Vagina (tissue), 2 donors: ENCODE measurements around the gene NDUFS3. TPM values are rescaled to one million over a fixed set of nuclear protein-coding genes. Genes with fewer than 3 reads are reported as not detected.

Source experiments
- DNase-seq, 2 donors: peaks; one replicate each; pipeline ENCODE4 v3.0.0-alpha.2; 2017; ENCODE audit errors: extremely low spot score in 2 of 2
- H3K27ac ChIP-seq: fragments of 200-600 bp; sonication (generic); one replicate; pipeline ENCODE4 v1.5.1; 2019
- H3K27me3 ChIP-seq: fragments of 200-600 bp; sonication (generic); one replicate; pipeline ENCODE4 v1.5.1; 2019
- H3K36me3 ChIP-seq, 2 donors: fragments of 200-600 bp; sonication (generic); one replicate each; pipeline ENCODE4 v1.5.1; 2017 to 2019
- H3K4me1 ChIP-seq: fragments of 200-600 bp; sonication (generic); one replicate; pipeline ENCODE4 v1.5.1; 2019
- H3K4me3 ChIP-seq, 2 donors: fragments of 200-600 bp; sonication (generic); 1 replicate in 1 of 2; 2 replicates in 1 of 2; pipeline ENCODE4 v1.5.1; 2016 to 2019
- H3K9me3 ChIP-seq: fragments of 200-600 bp; sonication (generic); one replicate; pipeline ENCODE4 v1.5.1; 2019
- POLR2A ChIP-seq, 2 donors: fragments of 450-650 bp; IDR thresholded peaks; one replicate each; pipeline ENCODE4 v1.6.1; 2017; ENCODE audit warnings: antibody characterized with exemption in 2 of 2, mild to moderate bottlenecking in 2 of 2, moderate library complexity in 2 of 2
- POLR2AphosphoS5 ChIP-seq, 2 donors: sonication (generic); formaldehyde crosslinking; IDR thresholded peaks; one replicate each; pipeline ENCODE4 v1.9.0; 2017; ENCODE audit warnings: antibody characterized with exemption in 2 of 2, mild to moderate bottlenecking in 2 of 2, low read depth in 1 of 2; ENCODE audit not compliant: insufficient read depth in 1 of 2
- intact Hi-C: fragments of 100-400 bp; cut with DNase I; formaldehyde crosslinking; loops from one replicate; pipeline ENCODE4 v1.15.1; 2023
- total RNA-seq: library from RNA; depleted of rRNA; stranded (reverse); fragments of >200 nt; gene quantifications from one replicate; pipeline ENCODE4 v1.2.3, GENCODE V29; 2016
- TF ChIP-seq, protein P1 (sequence below), 3 experiments: fragments of 450-650 bp in 2 of 3; fragments of 200-600 bp in 1 of 3; sonication (generic) in 1 of 3; IDR thresholded peaks; one replicate each; pipeline ENCODE4 v1.5.1; 2017 to 2019; ENCODE audit warnings: antibody characterized with exemption in 3 of 3, mild to moderate bottlenecking in 2 of 3, moderate library complexity in 2 of 3

Gene NDUFS3
- total RNA-seq, 1 donor from 2014 or later = 60.4 TPM

DNA sequence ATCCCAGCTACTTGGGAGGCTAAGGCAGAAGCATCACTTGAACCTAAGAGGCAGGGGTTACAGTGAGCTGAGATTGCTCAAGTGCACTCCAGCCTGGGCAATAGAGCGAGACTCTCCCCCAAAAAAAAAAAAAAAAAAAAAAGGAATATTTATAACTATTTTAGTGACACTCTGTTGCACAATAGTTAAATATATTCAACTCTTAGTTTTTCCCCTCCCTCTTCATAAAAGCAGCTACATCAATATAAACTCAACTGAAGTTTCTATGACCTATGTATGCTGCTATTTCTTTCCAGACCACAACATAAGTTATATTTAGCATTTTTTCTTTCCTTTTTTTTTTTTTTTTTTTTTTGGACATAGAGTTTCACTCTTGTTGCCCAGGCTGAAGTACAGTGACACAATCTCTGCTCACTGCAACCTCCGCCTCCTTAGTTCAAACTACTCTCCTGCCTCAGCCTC, 45.2 kb upstream of the NDUFS3 start:
- intact Hi-C loops = no loop called here
- Histone ChIP-seq H3K27ac (no peak overlapping the region), H3K4me3 (no peak overlapping the region), H3K36me3 (no peaks in the 10 kb centered on the region), H3K4me1 (peaks cover 77% of the 10 kb centered on the region), H3K9me3 (no peaks in the 10 kb centered on the region), H3K27me3 (no peaks in the 10 kb centered on the region)
- no peak for DNase-seq
- TF ChIP-seq POLR2A (IDR thresholded peaks at IDR 0.05) (no peak), POLR2AphosphoS5 (IDR thresholded peaks at IDR 0.05; ENCODE audit: insufficient read depth in 1 of 2, low read depth in 1 of 2) (no peak)
- TF ChIP-seq, protein P1, sequence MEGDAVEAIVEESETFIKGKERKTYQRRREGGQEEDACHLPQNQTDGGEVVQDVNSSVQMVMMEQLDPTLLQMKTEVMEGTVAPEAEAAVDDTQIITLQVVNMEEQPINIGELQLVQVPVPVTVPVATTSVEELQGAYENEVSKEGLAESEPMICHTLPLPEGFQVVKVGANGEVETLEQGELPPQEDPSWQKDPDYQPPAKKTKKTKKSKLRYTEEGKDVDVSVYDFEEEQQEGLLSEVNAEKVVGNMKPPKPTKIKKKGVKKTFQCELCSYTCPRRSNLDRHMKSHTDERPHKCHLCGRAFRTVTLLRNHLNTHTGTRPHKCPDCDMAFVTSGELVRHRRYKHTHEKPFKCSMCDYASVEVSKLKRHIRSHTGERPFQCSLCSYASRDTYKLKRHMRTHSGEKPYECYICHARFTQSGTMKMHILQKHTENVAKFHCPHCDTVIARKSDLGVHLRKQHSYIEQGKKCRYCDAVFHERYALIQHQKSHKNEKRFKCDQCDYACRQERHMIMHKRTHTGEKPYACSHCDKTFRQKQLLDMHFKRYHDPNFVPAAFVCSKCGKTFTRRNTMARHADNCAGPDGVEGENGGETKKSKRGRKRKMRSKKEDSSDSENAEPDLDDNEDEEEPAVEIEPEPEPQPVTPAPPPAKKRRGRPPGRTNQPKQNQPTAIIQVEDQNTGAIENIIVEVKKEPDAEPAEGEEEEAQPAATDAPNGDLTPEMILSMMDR (IDR thresholded peaks at IDR 0.05) = no peak

DNA sequence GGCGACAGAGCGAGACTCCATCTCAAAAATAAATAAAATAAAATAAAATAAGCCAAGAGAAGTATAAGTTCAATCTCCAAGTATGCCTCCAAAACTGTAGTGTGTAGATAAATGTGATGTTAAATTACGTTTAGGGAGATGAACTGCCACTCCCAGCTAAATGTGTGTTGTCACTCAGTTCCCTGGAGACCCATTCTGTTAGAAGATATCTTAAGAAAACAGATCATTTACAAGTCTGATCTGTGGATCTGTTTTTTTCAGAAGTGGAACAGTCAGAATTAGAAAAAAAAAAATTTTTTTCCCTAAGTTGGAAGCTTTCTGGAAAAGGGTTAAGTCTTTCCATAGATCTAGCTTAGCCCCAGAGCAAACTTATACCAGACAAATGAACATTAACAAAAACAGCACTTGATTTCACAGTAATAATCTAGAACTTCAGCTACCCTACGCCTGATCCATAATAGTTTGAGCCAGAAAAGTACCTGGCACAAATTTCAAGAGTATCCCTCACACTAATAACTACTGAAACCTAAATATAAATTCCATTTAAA, 44.1 kb upstream of the NDUFS3 start:
- intact Hi-C loops = no loop called here

DNA sequence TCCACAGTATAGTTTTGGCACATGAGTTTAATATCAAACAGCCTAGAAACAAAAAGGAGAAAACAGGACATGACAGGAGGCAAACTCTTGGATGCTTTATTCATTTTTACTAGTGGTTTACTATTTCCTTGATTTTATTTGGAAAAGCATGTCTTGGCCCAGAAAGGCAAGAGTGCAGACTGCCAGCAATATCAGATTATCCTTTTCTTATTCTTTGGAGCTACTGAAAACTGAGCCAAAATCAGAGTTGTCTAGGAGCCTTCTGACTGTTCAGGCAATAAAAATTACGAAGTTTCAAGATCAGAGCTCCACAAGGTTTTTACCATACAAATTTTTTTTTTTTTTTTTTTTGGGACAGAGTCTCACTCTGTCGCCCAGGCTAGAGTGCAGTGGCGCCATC, 42.0 kb upstream of the NDUFS3 start:
- no peak for DNase-seq
- Histone ChIP-seq H3K9me3 (no peaks in the 10 kb centered on the region), H3K36me3 (no peaks in the 10 kb centered on the region), H3K4me1 (peaks cover 84% of the 10 kb centered on the region), H3K4me3 (no peak overlapping the region), H3K27ac (no peak overlapping the region), H3K27me3 (no peaks in the 10 kb centered on the region)
- intact Hi-C loops = no loop called here
- TF ChIP-seq POLR2A (IDR thresholded peaks at IDR 0.05) (no peak), POLR2AphosphoS5 (IDR thresholded peaks at IDR 0.05; ENCODE audit: insufficient read depth in 1 of 2, low read depth in 1 of 2) (no peak)
- TF ChIP-seq, protein P1 (IDR thresholded peaks at IDR 0.05) = no peak

More for the DNA sequence above, 44.1 kb upstream of the NDUFS3 start:
- H3K27me3 ChIP-seq = no peaks in the 10 kb centered on the region
- no peaks in the 10 kb centered on the region for H3K36me3 ChIP-seq
- TF ChIP-seq, protein P1 (IDR thresholded peaks at IDR 0.05) = no peak
- TF ChIP-seq POLR2AphosphoS5 (IDR thresholded peaks at IDR 0.05; ENCODE audit: insufficient read depth in 1 of 2, low read depth in 1 of 2) (no peak), POLR2A (IDR thresholded peaks at IDR 0.05) (no peak)
- no peak for DNase-seq
- H3K4me1 ChIP-seq = peaks cover 87% of the 10 kb centered on the region
- H3K27ac ChIP-seq = no peak overlapping the region
- H3K4me3 ChIP-seq = no peak overlapping the region
- H3K9me3 ChIP-seq = no peaks in the 10 kb centered on the region

DNA sequence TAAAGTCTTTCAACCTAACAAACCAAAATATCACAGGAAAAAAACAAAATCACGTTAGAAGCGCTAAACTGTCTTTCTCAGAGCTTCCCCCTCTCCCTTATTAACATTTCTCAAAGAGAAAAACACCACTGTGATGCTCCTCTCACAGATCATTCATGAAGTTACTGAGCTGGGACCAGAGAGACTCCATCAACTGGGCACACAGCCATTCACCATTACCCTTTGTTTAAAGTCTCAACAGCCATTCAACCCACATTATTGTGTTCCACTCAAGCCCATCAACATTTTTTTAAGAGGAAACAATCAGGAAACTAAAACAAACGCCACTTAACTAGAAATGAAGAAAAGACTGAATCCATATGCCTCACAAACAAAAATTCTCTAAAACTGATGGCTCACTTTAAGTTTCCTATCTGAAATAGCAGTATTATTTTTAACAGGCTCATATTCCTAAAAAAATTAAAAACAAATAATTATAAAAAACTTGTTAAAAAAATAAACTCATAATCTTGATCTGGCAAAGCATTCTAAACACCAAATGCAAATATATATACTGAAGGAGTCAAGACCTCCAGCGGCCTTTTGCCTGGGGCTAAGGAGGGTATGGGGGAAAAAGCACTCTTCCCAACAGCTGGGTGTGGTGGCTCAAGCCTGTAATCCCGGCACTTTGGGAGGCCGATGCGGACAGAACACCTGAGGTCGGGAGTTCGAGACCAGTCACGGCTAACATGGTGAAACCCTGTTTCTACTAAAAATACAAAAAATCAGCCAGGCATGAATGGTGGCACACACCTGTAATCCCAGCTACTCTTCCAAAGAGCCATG, 39.9 kb upstream of the NDUFS3 start:
- no peak overlapping the region for H3K27ac ChIP-seq
- H3K36me3 ChIP-seq = no peaks in the 10 kb centered on the region
- H3K4me3 ChIP-seq = no peak overlapping the region
- intact Hi-C loops = no loop called here
- no peaks in the 10 kb centered on the region for H3K9me3 ChIP-seq
- no peak for DNase-seq
- TF ChIP-seq POLR2A (IDR thresholded peaks at IDR 0.05) = no peak
- no peak for TF ChIP-seq POLR2AphosphoS5 (IDR thresholded peaks at IDR 0.05; ENCODE audit: insufficient read depth in 1 of 2, low read depth in 1 of 2)
- TF ChIP-seq, protein P1 (IDR thresholded peaks at IDR 0.05) = no peak
- peaks cover 83% of the 10 kb centered on the region for H3K4me1 ChIP-seq
- H3K27me3 ChIP-seq = no peaks in the 10 kb centered on the region

DNA sequence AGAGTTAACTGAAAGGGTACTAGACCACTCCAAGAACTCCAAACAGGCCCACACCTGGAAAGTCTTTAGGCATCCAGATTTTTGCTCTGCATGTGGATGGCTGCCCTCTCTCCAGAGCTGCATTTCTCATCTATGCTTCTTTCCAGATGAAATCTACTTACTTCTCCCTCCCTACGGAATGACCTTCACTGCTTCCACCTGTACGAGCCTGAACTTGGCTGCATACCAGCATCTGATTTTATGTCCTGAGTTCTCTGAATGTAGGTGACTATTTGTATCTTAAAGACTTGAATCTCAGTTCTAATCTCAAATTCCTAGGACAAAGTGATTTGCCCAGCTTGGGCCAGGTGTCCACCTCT, 39.2 kb upstream of the NDUFS3 start:
- no peak overlapping the region for H3K27ac ChIP-seq
- intact Hi-C loops = no loop called here
- TF ChIP-seq, protein P1 (IDR thresholded peaks at IDR 0.05) = no peak
- no peak for TF ChIP-seq POLR2A (IDR thresholded peaks at IDR 0.05)
- TF ChIP-seq POLR2AphosphoS5 (IDR thresholded peaks at IDR 0.05; ENCODE audit: insufficient read depth in 1 of 2, low read depth in 1 of 2) = no peak

More for the DNA sequence above, 39.2 kb upstream of the NDUFS3 start:
- Histone ChIP-seq H3K9me3 (no peaks in the 10 kb centered on the region), H3K4me1 (peaks cover 83% of the 10 kb centered on the region), H3K27me3 (no peaks in the 10 kb centered on the region), H3K4me3 (no peak overlapping the region), H3K36me3 (no peaks in the 10 kb centered on the region)
- no peak for DNase-seq
